Retinal pigment epithelial cell (primary cell): ENCODE measurements around the gene ZNF428.
A peak's percentile ranks its signal among the peaks of the same experiment; 100 is the strongest.

Source experiments
- DNase-seq: peaks from one replicate; pipeline ENCODE4 v3.0.0-alpha.2; 2010; ENCODE audit warnings: low read depth
- H3K4me3 ChIP-seq: 2 replicates; pipeline ENCODE4 v1.5.1; 2011; ENCODE audit warnings: mild to moderate bottlenecking, low read length, control low read depth, moderate library complexity
- TF ChIP-seq, protein P1 (sequence below): conservative IDR thresholded peaks from 2 replicates; pipeline ENCODE4 v1.5.1; 2011; ENCODE audit warnings: low read depth, low read length, control low read depth, inconsistent platforms

ZNF428 gene

DNA sequence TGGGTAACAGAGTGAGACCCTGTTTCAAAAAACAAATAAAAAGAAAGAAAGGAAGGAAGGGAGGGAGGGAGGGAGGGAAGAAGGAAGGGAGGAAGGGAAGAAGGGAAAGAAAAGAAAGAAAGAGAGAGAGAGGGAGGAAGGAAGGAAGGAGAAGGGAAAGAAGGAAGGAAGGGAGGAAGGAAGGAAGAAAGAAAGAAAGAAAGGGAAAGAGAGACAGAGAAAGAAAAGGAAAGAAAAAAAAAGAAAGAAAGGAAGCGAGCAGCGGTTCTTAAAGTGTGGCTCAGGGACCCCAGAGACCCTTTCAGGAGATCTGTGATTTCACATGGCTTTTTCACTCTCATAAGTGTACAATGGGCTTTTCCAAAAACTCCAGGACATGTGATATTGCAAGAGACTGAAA is 30.1 kb upstream of the ZNF428 start:
- TF ChIP-seq, protein P1, sequence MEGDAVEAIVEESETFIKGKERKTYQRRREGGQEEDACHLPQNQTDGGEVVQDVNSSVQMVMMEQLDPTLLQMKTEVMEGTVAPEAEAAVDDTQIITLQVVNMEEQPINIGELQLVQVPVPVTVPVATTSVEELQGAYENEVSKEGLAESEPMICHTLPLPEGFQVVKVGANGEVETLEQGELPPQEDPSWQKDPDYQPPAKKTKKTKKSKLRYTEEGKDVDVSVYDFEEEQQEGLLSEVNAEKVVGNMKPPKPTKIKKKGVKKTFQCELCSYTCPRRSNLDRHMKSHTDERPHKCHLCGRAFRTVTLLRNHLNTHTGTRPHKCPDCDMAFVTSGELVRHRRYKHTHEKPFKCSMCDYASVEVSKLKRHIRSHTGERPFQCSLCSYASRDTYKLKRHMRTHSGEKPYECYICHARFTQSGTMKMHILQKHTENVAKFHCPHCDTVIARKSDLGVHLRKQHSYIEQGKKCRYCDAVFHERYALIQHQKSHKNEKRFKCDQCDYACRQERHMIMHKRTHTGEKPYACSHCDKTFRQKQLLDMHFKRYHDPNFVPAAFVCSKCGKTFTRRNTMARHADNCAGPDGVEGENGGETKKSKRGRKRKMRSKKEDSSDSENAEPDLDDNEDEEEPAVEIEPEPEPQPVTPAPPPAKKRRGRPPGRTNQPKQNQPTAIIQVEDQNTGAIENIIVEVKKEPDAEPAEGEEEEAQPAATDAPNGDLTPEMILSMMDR: no peak
- DNase-seq: no peak
- no peak overlapping the region for H3K4me3 ChIP-seq

DNA sequence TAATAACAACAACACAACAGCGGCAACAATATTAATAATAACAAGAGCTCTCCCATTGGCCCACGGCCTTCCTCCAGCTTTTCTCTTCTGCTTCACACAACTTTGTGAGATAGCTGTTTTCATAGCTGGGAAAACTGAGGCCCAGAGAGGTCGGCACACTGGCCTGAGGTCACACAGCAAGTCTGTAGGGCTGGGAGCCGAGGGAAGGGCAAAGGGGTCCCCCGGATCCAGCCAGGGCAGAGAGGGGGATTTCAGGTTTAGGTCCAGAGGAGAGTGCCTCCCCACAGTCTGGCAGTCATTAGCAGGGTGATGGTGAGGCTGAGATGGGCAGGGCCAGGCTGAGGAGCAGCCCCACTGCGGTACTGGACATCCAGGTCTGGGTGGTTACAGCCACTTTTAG is 29.2 kb upstream of the ZNF428 start:
- H3K4me3 ChIP-seq: no peak overlapping the region
- no peak for DNase-seq
- TF ChIP-seq, protein P1: no peak

DNA sequence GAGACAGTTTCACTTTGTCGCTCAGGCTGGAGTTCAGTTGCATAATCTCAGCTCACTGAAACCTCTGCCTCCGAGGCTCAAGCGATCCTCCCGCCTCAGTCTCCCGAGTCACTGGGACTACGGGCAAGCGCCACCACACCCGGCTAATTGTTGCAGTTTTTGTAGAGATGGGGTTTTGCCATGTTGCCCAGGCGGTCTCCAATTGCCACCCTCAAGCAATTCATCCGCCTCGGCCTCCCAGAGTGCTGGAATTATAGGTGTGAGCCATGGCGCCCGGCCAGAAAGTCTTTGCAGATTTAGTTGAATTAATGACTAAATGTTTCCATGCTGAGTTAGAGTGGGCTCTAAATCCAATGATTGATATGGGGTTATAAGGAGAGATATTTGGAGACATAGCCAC is 24.8 kb upstream of the ZNF428 start:
- no peak overlapping the region for H3K4me3 ChIP-seq
- TF ChIP-seq, protein P1: no peak
- no peak for DNase-seq

DNA sequence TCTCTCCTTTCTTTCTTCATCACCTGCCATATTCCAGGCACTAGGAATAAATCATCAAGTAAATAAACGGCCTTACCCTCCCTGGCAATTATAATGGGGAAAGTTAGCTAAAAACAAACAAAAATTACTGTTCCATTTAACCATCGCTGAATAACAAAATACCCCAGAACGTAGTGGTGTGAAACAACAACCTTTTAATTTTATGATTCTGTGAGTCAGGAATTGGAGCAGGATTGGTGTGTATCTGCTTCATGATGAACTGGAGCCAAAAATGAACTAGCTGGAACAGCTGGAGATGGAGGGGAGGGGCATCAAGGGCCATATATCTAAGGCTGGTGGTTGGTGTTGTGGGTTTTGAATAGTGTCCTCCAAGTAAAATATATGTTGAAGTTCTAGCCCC is 23.9 kb upstream of the ZNF428 start:
- TF ChIP-seq, protein P1: no peak
- no peak for DNase-seq
- H3K4me3 ChIP-seq: no peak overlapping the region

DNA sequence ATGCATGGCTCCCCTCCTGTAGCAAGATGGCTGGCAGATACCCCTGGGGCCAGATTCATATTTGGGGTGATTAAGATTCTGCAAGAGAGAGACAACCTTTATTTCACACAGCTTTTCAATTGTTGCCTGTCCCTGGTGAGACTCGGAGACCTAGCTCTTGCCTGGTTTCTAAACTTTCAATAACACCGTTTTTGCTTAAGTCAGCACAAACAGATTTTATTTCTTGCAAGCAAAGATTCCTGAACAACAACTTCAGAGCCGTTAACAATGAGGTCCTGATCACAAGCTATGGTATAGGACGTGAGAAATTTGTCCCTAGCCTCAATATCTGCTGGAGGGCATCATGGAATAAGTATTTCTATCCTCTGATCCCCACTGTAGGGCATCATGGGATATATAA is 23.1 kb upstream of the ZNF428 start:
- TF ChIP-seq, protein P1: no peak
- no peak overlapping the region for H3K4me3 ChIP-seq
- no peak for DNase-seq

DNA sequence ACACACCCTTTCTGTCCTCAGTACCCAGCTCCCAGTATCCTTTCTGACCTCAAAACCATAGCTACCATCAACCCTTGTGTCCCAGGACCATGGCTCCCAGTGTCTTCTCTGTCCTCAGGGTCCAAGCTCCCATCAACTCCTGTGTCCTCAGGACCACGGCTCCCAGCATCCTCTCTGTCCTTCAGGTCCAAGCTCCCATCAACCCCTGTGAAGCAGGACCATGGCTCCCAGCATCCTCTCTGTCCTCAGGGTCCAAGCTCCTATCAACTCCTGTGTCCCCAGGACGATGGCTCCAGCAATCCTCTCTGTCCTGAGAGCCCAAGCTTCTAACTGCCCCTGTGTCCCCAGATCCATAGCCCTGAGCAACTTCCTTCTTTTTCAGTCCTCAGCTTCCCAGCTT is 21.9 kb upstream of the ZNF428 start:
- H3K4me3 ChIP-seq: no peak overlapping the region
- TF ChIP-seq, protein P1: no peak
- DNase-seq: no peak

DNA sequence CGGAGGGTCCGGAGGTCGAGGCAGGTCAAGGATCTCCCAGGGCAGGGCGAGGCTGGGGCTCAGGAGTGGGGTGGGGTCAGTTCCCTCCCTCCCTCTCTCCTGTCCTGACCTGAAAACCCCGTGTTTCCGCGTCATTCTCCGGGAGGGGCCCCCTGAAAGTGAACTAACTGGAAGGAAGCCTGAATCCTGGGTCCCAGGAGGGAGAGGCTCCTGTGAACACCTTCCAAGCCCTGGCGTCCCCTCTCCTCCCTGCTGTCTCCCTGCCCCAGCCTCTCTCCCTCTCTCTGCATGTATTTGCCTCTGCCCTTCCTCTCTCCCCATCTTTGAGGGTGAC is 21.0 kb upstream of the ZNF428 start:
- H3K4me3 ChIP-seq: peak overlapping the region; percentile 63
- TF ChIP-seq, protein P1: no peak
- DNase-seq: no peak
